Nasal cavity respiratory epithelium epithelial cell of viscerocranial mucosa (primary cell): ENCODE data around the gene SF3B5. TPM values are rescaled to one million over a fixed set of nuclear protein-coding genes. Genes with fewer than 3 reads are reported as not detected.

ENCODE experiments used
- total RNA-seq: library from RNA; depleted of rRNA; stranded (reverse); fragments of >200 nt; gene quantifications from 2 replicates; pipeline ENCODE4 v1.2.3, GENCODE V29; 2014

SF3B5 gene
- 40.9 and 110 TPM in 2 replicates for total RNA-seq

DNA sequence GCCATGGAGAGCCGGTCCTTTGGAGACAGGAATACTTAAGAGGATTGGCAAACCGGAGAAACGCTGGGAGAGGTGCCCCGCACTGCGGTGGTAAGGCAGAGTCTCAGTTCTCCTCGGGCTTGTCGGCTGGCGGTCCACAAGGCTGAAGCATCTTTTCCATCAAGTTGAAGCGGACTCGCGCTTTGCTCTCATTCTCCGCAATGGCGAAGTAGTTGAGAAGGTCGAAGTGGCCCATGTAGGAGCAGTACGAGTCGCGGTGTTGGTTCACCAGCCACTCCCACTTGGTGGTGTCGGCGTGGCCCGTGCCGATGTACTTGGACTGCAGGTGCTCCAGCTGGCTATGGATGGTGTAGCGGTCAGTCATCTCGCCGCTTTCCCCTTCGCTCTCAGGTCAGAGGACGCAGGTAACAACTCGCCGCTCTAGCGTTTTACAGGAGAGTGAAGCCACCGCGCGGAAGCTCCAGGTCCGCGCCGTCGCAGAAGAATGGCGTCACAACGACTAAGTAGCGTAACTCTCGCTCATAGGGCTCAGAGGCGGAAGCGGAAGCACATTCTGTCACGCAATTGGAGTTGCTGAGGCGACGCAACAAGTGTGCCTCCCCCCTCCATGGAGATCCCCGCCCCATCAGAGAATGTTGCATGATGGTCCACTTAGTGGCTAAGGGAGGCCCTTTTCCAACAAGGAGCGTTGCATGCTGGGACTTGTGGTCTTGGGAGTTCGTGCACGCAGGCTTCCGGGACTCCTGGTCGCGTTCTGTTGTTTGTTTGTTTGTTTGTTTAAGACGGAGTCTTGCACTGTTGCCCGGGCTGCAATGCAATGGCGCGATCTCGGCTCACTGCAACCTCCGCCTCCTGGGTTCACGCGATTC lies at the start of gene SF3B5:
SF3B5 (minus strand) TSS at position 440 of the 869 bp plus-strand sequence; CDS start at position 364, 76 bp downstream.

Other genes with a start within 250 kb of the SF3B5 start
- gene ZC2HC1B, start 231.1 kb downstream of the SF3B5 start, total RNA-seq, result not detected in 2 replicates
- 4.1 and 10.7 TPM in 2 replicates for gene PLAGL1, start 87.3 kb downstream of the SF3B5 start, total RNA-seq
- gene STX11, start 54.9 kb upstream of the SF3B5 start, total RNA-seq, result 0.50 and 0.68 TPM in 2 replicates
- gene UTRN, start 189.8 kb upstream of the SF3B5 start, total RNA-seq, result 35.2 and 53.4 TPM in 2 replicates